Kidney epithelial cell (primary cell): ENCODE results near the gene SLC43A1. TPM values are rescaled to one million over a fixed set of nuclear protein-coding genes. Genes with fewer than 3 reads are reported as not detected.
A peak's percentile ranks its signal among the peaks of the same experiment; 100 is the strongest.

ENCODE experiments used
- DNase-seq: peaks from one replicate; pipeline ENCODE4 v3.0.0-alpha.2; 2010; ENCODE audit warnings: low read depth
- H3K27me3 ChIP-seq: 2 replicates; pipeline ENCODE4 v1.6.0; 2011; ENCODE audit warnings: low read length; ENCODE audit not compliant: control insufficient read depth, insufficient read depth
- H3K36me3 ChIP-seq: 2 replicates; pipeline ENCODE4 v1.5.1; 2011; ENCODE audit warnings: low read length; ENCODE audit not compliant: control insufficient read depth, insufficient read depth
- H3K4me3 ChIP-seq: 2 replicates; pipeline ENCODE4 v1.5.1; 2011; ENCODE audit warnings: low read depth, mild to moderate bottlenecking, control low read depth, low read length
- CTCF ChIP-seq: IDR thresholded peaks from 2 replicates; pipeline ENCODE4 v1.5.1; 2011; ENCODE audit warnings: mild to moderate bottlenecking, moderate library complexity, low read length, control low read depth, inconsistent platforms; ENCODE audit not compliant: insufficient read depth, poor library complexity, severe bottlenecking
- total RNA-seq: library from RNA; depleted of rRNA; stranded (reverse); fragments of >200 nt; gene quantifications from 2 replicates; pipeline ENCODE4 v1.2.3, GENCODE V29; 2015

Gene SLC43A1
- total RNA-seq, 1 donor from 2014 or later: 16.7 TPM

GRCh38 chr11:57530596-57531507 is 15.3 kb upstream of the SLC43A1 start, which contains the start of gene TIMM10:
Gene TIMM10, minus strand, starts transcription at chr11:57530754. Its CDS starts 565 bp downstream, at chr11:57530189.
- TF ChIP-seq CTCF: no peak
- H3K36me3 ChIP-seq: peaks cover 1% of the 10 kb centered on the region
- H3K27me3 ChIP-seq: no peaks in the 10 kb centered on the region
- peak within 1 kb of the TSS; percentile 71 for H3K4me3 ChIP-seq
- DNase-seq: peak; percentile 96

- no peak for DNase-seq
- Histone ChIP-seq H3K36me3 (peaks cover 1% of the 10 kb centered on the region), H3K27me3 (no peaks in the 10 kb centered on the region), H3K4me3 (peak overlapping the region; percentile 71)
- no peak for TF ChIP-seq CTCF
These were observed 14.7 kb upstream of the SLC43A1 start for GRCh38 chr11:57530215-57530595.

GRCh38 chr11:57529012-57529411 is 13.5 kb upstream of the SLC43A1 start:
- no peak overlapping the region for H3K4me3 ChIP-seq
- no peaks in the 10 kb centered on the region for H3K27me3 ChIP-seq
- no peak for DNase-seq
- peaks cover 1% of the 10 kb centered on the region for H3K36me3 ChIP-seq
- TF ChIP-seq CTCF: no peak

GRCh38 chr11:57527056-57527631 is 11.6 kb upstream of the SLC43A1 start:
- DNase-seq: no peak
- Histone ChIP-seq H3K27me3 (no peaks in the 10 kb centered on the region), H3K4me3 (no peak overlapping the region), H3K36me3 (peaks cover 1% of the 10 kb centered on the region)
- TF ChIP-seq CTCF: peak; percentile 91

- Histone ChIP-seq H3K4me3 (no peak overlapping the region), H3K27me3 (no peaks in the 10 kb centered on the region), H3K36me3 (no peaks in the 10 kb centered on the region)
- no peak for TF ChIP-seq CTCF
- DNase-seq: no peak
These were observed 7.9 kb upstream of the SLC43A1 start for GRCh38 chr11:57523419-57523818.
